Left forelimb (tissue), 1 donor: Measurements from ENCODE around the gene MOB2.

Experiments
- DNase-seq: peaks from one replicate; pipeline ENCODE4 v3.0.0-alpha.2; 2018; ENCODE audit warnings: low spot score

MOB2 gene

GRCh38 chr11:1456176-1456575, 30.4 kb downstream of the MOB2 start:
- no peak for DNase-seq

GRCh38 chr11:1455763-1456060, 30.9 kb downstream of the MOB2 start:
- DNase-seq: no peak

GRCh38 chr11:1455032-1455762, 31.4 kb downstream of the MOB2 start:
- no peak for DNase-seq

- no peak for DNase-seq
These were observed 32.0 kb downstream of the MOB2 start for GRCh38 chr11:1454576-1454975.

GRCh38 chr11:1453611-1454034, 33.0 kb downstream of the MOB2 start:
- no peak for DNase-seq

- DNase-seq: no peak
These were observed 33.8 kb downstream of the MOB2 start for GRCh38 chr11:1452744-1453143.

GRCh38 chr11:1451781-1452470, 34.7 kb downstream of the MOB2 start:
- no peak for DNase-seq

- DNase-seq: no peak
These were observed 35.4 kb downstream of the MOB2 start for GRCh38 chr11:1450949-1451710.

GRCh38 chr11:1450344-1450875, 36.2 kb downstream of the MOB2 start:
- no peak for DNase-seq

GRCh38 chr11:1449490-1450243, 36.9 kb downstream of the MOB2 start:
- no peak for DNase-seq

- DNase-seq: no peak
These were observed 37.7 kb downstream of the MOB2 start for GRCh38 chr11:1448882-1449281.

- no peak for DNase-seq
These were observed 38.4 kb downstream of the MOB2 start for GRCh38 chr11:1447845-1448825.

- no peak for DNase-seq
These were observed 40.0 kb downstream of the MOB2 start for GRCh38 chr11:1446623-1447022.

GRCh38 chr11:1445741-1446445, 40.7 kb downstream of the MOB2 start:
- no peak for DNase-seq

- DNase-seq: no peak
These were observed 41.7 kb downstream of the MOB2 start for GRCh38 chr11:1444823-1445422.

- DNase-seq: no peak
These were observed 42.3 kb downstream of the MOB2 start for GRCh38 chr11:1444321-1444720.

GRCh38 chr11:1443737-1444136, 42.8 kb downstream of the MOB2 start:
- DNase-seq: no peak

GRCh38 chr11:1442807-1443366, 43.7 kb downstream of the MOB2 start:
- DNase-seq: no peak

- no peak for DNase-seq
These were observed 44.4 kb downstream of the MOB2 start for GRCh38 chr11:1442163-1442562.

GRCh38 chr11:1440496-1440895, 46.1 kb downstream of the MOB2 start:
- DNase-seq: no peak
